GM12878 (cell line): Measurements from ENCODE around the gene RALGPS1. TPM values are rescaled to one million over a fixed set of nuclear protein-coding genes. Genes with fewer than 3 reads are reported as not detected.

Experiments used
- EGR1 ChIP-seq, 2 experiments: IDR thresholded peaks; 1 replicate in 1 of 2; 2 replicates in 1 of 2; pipeline ENCODE4 v1.6.1; 2011 to 2012; ENCODE audit warnings: low read depth in 2 of 2, low read length in 2 of 2, borderline replicate concordance in 1 of 2, mild to moderate bottlenecking in 1 of 2, moderate library complexity in 1 of 2
- EZH2 ChIP-seq: IDR thresholded peaks from 2 replicates; pipeline ENCODE4 v1.6.1; 2012; ENCODE audit warnings: low read depth, mild to moderate bottlenecking, control low read depth, inconsistent platforms, low read length, borderline replicate concordance; ENCODE audit not compliant: control insufficient read depth
- MLLT1 ChIP-seq: fragments of 450-650 bp; IDR thresholded peaks from 2 replicates; pipeline ENCODE4 v1.6.1; 2016; ENCODE audit warnings: mild to moderate bottlenecking
- MXI1 ChIP-seq: fragments of 150-350 bp; IDR thresholded peaks from 2 replicates; pipeline ENCODE4 v1.6.1; 2011; ENCODE audit warnings: low read depth, mild to moderate bottlenecking, inconsistent platforms, low read length, improper control_type of control experiment
- PAX5 ChIP-seq: IDR thresholded peaks from 2 replicates; pipeline ENCODE4 v1.6.1; 2011; ENCODE audit warnings: low read depth, low read length, borderline replicate concordance
- POLR2A ChIP-seq: IDR thresholded peaks from 2 replicates; pipeline ENCODE4 v1.6.1; 2011; ENCODE audit warnings: low read depth, mild to moderate bottlenecking, low read length
- SMAD1 ChIP-seq: fragments of 450-650 bp; IDR thresholded peaks from 2 replicates; pipeline ENCODE4 v1.6.1; 2018; ENCODE audit warnings: mild to moderate bottlenecking, low read depth; ENCODE audit not compliant: partially characterized antibody
- ZNF622 ChIP-seq: fragments of 450-650 bp; IDR thresholded peaks from 2 replicates; pipeline ENCODE4 v1.6.1; 2017; ENCODE audit warnings: mild to moderate bottlenecking, inconsistent platforms
- polyA plus RNA-seq, 11 experiments: library from polyadenylated mRNA; depleted of rRNA in 4 of 11; unstranded in 6 of 11; stranded (reverse) in 5 of 11; fragments of >200 nt; fragmentation: Nextera tagmentation in 4 of 11; fragmentation: Illumina TruSeq in 1 of 11; extraction: Ambion mirVana in 4 of 11; extraction: Trizol in 1 of 11; gene quantifications; 1 replicate in 1 of 11; 2 replicates in 10 of 11; pipeline versions ENCODE4 v1.2.1 to v1.2.3, GENCODE V29; 2011 to 2016; ENCODE audit warnings: inconsistent platforms in 2 of 11, missing spikeins in 2 of 11, low read depth in 1 of 11
- total RNA-seq, 4 experiments: library from RNA; depleted of rRNA in 3 of 4; stranded (reverse); fragments of >200 nt in 3 of 4; fragmentation: Illumina TruSeq in 1 of 4; extraction: Trizol in 1 of 4; gene quantifications; 2 replicates each; pipeline versions ENCODE4 v1.2.1 to v1.2.3, GENCODE V29; 2013 to 2021
- TF ChIP-seq, protein P1 (sequence below): IDR thresholded peaks from 2 replicates; pipeline ENCODE4 v1.6.1; 2011; ENCODE audit warnings: mild to moderate bottlenecking, low read depth, low read length, moderate library complexity; ENCODE audit not compliant: insufficient replicate concordance
- TF ChIP-seq, protein P2 (sequence below): fragments of 150-350 bp; IDR thresholded peaks from 2 replicates; pipeline ENCODE4 v1.6.1; 2016; ENCODE audit warnings: low read depth, low read length
- TF ChIP-seq, protein P3 (sequence below): IDR thresholded peaks from 2 replicates; pipeline ENCODE4 v1.6.1; 2012; ENCODE audit warnings: low read depth, low read length, improper control_type of control experiment

The RALGPS1 gene
- total and polyA plus RNA-seq, 10 of the 15 experiments (the other 5 are each of a cell fraction or from before 2014, with no cell fraction given): 0.13 to 5.6 (median 2.7) TPM

GRCh38 chr9:127038531-127038930, 123.9 kb downstream of the RALGPS1 start (continued):
- TF ChIP-seq, protein P1, sequence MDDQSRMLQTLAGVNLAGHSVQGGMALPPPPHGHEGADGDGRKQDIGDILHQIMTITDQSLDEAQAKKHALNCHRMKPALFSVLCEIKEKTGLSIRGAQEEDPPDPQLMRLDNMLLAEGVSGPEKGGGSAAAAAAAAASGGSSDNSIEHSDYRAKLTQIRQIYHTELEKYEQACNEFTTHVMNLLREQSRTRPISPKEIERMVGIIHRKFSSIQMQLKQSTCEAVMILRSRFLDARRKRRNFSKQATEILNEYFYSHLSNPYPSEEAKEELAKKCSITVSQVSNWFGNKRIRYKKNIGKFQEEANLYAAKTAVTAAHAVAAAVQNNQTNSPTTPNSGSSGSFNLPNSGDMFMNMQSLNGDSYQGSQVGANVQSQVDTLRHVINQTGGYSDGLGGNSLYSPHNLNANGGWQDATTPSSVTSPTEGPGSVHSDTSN: no peak
- TF ChIP-seq, protein P2, sequence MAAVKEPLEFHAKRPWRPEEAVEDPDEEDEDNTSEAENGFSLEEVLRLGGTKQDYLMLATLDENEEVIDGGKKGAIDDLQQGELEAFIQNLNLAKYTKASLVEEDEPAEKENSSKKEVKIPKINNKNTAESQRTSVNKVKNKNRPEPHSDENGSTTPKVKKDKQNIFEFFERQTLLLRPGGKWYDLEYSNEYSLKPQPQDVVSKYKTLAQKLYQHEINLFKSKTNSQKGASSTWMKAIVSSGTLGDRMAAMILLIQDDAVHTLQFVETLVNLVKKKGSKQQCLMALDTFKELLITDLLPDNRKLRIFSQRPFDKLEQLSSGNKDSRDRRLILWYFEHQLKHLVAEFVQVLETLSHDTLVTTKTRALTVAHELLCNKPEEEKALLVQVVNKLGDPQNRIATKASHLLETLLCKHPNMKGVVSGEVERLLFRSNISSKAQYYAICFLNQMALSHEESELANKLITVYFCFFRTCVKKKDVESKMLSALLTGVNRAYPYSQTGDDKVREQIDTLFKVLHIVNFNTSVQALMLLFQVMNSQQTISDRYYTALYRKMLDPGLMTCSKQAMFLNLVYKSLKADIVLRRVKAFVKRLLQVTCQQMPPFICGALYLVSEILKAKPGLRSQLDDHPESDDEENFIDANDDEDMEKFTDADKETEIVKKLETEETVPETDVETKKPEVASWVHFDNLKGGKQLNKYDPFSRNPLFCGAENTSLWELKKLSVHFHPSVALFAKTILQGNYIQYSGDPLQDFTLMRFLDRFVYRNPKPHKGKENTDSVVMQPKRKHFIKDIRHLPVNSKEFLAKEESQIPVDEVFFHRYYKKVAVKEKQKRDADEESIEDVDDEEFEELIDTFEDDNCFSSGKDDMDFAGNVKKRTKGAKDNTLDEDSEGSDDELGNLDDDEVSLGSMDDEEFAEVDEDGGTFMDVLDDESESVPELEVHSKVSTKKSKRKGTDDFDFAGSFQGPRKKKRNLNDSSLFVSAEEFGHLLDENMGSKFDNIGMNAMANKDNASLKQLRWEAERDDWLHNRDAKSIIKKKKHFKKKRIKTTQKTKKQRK: no peak
- TF ChIP-seq, protein P3, sequence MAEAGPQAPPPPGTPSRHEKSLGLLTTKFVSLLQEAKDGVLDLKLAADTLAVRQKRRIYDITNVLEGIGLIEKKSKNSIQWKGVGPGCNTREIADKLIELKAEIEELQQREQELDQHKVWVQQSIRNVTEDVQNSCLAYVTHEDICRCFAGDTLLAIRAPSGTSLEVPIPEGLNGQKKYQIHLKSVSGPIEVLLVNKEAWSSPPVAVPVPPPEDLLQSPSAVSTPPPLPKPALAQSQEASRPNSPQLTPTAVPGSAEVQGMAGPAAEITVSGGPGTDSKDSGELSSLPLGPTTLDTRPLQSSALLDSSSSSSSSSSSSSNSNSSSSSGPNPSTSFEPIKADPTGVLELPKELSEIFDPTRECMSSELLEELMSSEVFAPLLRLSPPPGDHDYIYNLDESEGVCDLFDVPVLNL: no peak
- TF ChIP-seq MXI1 (no peak), EGR1 (IDR thresholded peaks at IDR 0.05; ENCODE audit: borderline replicate concordance in 1 of 2, low read depth in 2 of 2, low read length in 2 of 2) (no peak), SMAD1 (no peak), ZNF622 (no peak), MLLT1 (no peak), PAX5 (no peak), POLR2A (no peak), EZH2 (no peak)
